Upper lobe of left lung (tissue), 4 donors: ENCODE data around the gene SCN2A.

ENCODE experiments used
- CTCF ChIP-seq, 6 experiments: fragments of 450-650 bp in 4 of 6; fragments of 200-600 bp in 2 of 6; sonication (generic) in 2 of 6; IDR thresholded peaks; one replicate each; pipeline ENCODE4 v1.5.1; 2016 to 2019; ENCODE audit warnings: antibody characterized with exemption in 6 of 6
- POLR2A ChIP-seq, 4 donors: fragments of 450-650 bp; IDR thresholded peaks; one replicate each; pipeline ENCODE4 v1.5.1; 2016 to 2017; ENCODE audit warnings: antibody characterized with exemption in 4 of 4, mild to moderate bottlenecking in 2 of 4
- POLR2AphosphoS5 ChIP-seq, 2 donors: sonication (generic); formaldehyde crosslinking; IDR thresholded peaks; one replicate each; pipeline ENCODE4 v1.5.1; 2017; ENCODE audit warnings: antibody characterized with exemption in 2 of 2

- TF ChIP-seq POLR2AphosphoS5 (IDR thresholded peaks at IDR 0.05) (no peak), POLR2A (IDR thresholded peaks at IDR 0.05) (no peak), CTCF (IDR thresholded peaks at IDR 0.05) (no peak)
These were observed 55.7 kb downstream of the SCN2A start for GRCh38 chr2:165294912-165295311.
